Endothelial cell of umbilical vein (primary cell): Measurements from ENCODE around the gene PGF.

Source experiments
- EZH2 ChIP-seq: IDR thresholded peaks from 2 replicates; pipeline ENCODE4 v1.6.1; 2012; ENCODE audit warnings: borderline replicate concordance, low read depth, mild to moderate bottlenecking, moderate library complexity, low read length, inconsistent platforms; ENCODE audit not compliant: severe bottlenecking
- FOS ChIP-seq: IDR thresholded peaks from 2 replicates; pipeline ENCODE4 v1.6.1; 2011; ENCODE audit warnings: mild to moderate bottlenecking, low read length, moderate library complexity, borderline replicate concordance; ENCODE audit not compliant: insufficient read depth
- JUN ChIP-seq: IDR thresholded peaks from 2 replicates; pipeline ENCODE4 v1.6.1; 2011; ENCODE audit warnings: borderline replicate concordance, low read depth; ENCODE audit not compliant: insufficient read length, insufficient read depth
- MYC ChIP-seq: IDR thresholded peaks from one replicate; pipeline ENCODE4 v1.6.1; 2011; ENCODE audit warnings: mild to moderate bottlenecking, low read depth, low read length
- POLR2A ChIP-seq: IDR thresholded peaks from 2 replicates; pipeline ENCODE4 v1.6.1; 2012; ENCODE audit warnings: low read depth, mild to moderate bottlenecking, control low read depth, low read length
- POLR2AphosphoS5 ChIP-seq: IDR thresholded peaks from 2 replicates; pipeline ENCODE4 v1.6.1; 2012; ENCODE audit warnings: low read depth, mild to moderate bottlenecking, control low read depth, low read length, moderate library complexity; ENCODE audit not compliant: insufficient read depth
- TF ChIP-seq, protein P1 (sequence below), 2 donors: IDR thresholded peaks; 1 replicate in 1 of 2; 2 replicates in 1 of 2; pipeline ENCODE4 v1.5.1; 2011; ENCODE audit warnings: low read length in 2 of 2, mild to moderate bottlenecking in 2 of 2, moderate library complexity in 2 of 2, control low read depth in 1 of 2, inconsistent platforms in 1 of 2, low read depth in 1 of 2; ENCODE audit not compliant: insufficient read depth in 1 of 2; ENCODE audit errors: extremely low read depth in 1 of 2
- TF ChIP-seq, protein P2 (sequence below): IDR thresholded peaks from 2 replicates; pipeline ENCODE4 v1.6.1; 2011; ENCODE audit not compliant: insufficient read depth, insufficient read length

DNA sequence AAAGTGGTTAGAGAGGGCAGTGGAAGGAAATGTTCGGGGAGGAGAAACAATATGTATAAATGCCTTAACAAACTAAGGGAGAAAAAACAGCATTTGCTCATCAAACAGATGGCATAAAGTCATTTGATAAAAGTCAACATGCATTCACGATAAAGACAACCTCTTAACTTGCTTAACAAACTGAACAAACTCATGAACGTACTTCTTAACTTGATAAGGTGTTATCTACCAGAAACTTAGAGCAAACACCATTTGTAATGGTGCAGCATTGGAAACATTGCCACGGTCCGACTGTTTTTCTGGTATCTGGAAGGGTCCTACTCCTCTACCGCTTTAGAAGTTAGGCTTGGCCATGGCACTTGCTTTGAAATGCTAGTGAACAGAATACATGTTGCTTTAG lies 28.2 kb downstream of the PGF start:
- no peak for TF ChIP-seq POLR2A
- TF ChIP-seq, protein P1, sequence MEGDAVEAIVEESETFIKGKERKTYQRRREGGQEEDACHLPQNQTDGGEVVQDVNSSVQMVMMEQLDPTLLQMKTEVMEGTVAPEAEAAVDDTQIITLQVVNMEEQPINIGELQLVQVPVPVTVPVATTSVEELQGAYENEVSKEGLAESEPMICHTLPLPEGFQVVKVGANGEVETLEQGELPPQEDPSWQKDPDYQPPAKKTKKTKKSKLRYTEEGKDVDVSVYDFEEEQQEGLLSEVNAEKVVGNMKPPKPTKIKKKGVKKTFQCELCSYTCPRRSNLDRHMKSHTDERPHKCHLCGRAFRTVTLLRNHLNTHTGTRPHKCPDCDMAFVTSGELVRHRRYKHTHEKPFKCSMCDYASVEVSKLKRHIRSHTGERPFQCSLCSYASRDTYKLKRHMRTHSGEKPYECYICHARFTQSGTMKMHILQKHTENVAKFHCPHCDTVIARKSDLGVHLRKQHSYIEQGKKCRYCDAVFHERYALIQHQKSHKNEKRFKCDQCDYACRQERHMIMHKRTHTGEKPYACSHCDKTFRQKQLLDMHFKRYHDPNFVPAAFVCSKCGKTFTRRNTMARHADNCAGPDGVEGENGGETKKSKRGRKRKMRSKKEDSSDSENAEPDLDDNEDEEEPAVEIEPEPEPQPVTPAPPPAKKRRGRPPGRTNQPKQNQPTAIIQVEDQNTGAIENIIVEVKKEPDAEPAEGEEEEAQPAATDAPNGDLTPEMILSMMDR (IDR thresholded peaks at IDR 0.05; ENCODE audit: extremely low read depth in 1 of 2, insufficient read depth in 1 of 2, low read depth in 1 of 2, low read length in 2 of 2) = no peak
- TF ChIP-seq EZH2 = no peak
- TF ChIP-seq MYC = no peak
- TF ChIP-seq POLR2AphosphoS5 = no peak
- TF ChIP-seq, protein P2, sequence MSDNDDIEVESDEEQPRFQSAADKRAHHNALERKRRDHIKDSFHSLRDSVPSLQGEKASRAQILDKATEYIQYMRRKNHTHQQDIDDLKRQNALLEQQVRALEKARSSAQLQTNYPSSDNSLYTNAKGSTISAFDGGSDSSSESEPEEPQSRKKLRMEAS = no peak
- TF ChIP-seq FOS = no peak
- no peak for TF ChIP-seq JUN
